DND-41 (cell line): ENCODE data around the gene SPACA7.

Source experiments
- ATAC-seq: fragments of 200-7000 bp; cut with Tn5 transposase; 3 replicates; pipeline ENCODE4 v1.9.1; 2021; ENCODE audit warnings: low read depth; ENCODE audit not compliant: insufficient read depth
- DNase-seq: peaks from one replicate; pipeline ENCODE4 v3.0.0-alpha.2; 2020
- H2AFZ ChIP-seq: 2 replicates; pipeline ENCODE4 v1.6.0; 2012; ENCODE audit warnings: low read depth, low read length
- H3K27ac ChIP-seq: 2 replicates; pipeline ENCODE4 v1.5.1; 2012; ENCODE audit warnings: low read length, inconsistent platforms
- H3K27me3 ChIP-seq: fragments of 200-600 bp; sonication (generic); 2 replicates; pipeline ENCODE4 v1.6.0; 2012; ENCODE audit warnings: low read length, mild to moderate bottlenecking, inconsistent platforms; ENCODE audit not compliant: insufficient read depth, poor library complexity
- H3K36me3 ChIP-seq: 2 replicates; pipeline ENCODE4 v1.5.1; 2012; ENCODE audit warnings: low read length, inconsistent platforms; ENCODE audit not compliant: insufficient read depth
- H3K4me1 ChIP-seq: 2 replicates; pipeline ENCODE4 v1.5.1; 2012; ENCODE audit warnings: mild to moderate bottlenecking, low read length; ENCODE audit not compliant: insufficient read depth
- H3K4me2 ChIP-seq: 2 replicates; pipeline ENCODE4 v1.6.0; 2012; ENCODE audit warnings: mild to moderate bottlenecking, moderate library complexity, low read length, inconsistent platforms; ENCODE audit not compliant: insufficient read depth
- H3K4me3 ChIP-seq, 2 experiments: fragments of 200-600 bp in 1 of 2; shearing (Covaris generic) in 1 of 2; 2 replicates each; pipeline ENCODE4 v1.5.1; 2012 to 2016; ENCODE audit warnings: inconsistent platforms in 2 of 2, low read length in 2 of 2, mild to moderate bottlenecking in 2 of 2, low read depth in 1 of 2, moderate library complexity in 1 of 2
- H3K79me2 ChIP-seq: 2 replicates; pipeline ENCODE4 v1.6.0; 2012; ENCODE audit warnings: low read length, inconsistent platforms; ENCODE audit not compliant: insufficient read depth
- H3K9ac ChIP-seq: 2 replicates; pipeline ENCODE4 v1.6.0; 2012; ENCODE audit warnings: low read depth, mild to moderate bottlenecking, inconsistent platforms, low read length, moderate library complexity
- H3K9me3 ChIP-seq: 2 replicates; pipeline ENCODE4 v1.5.1; 2012; ENCODE audit warnings: low read length, moderate library complexity, mild to moderate bottlenecking, inconsistent platforms; ENCODE audit not compliant: insufficient read depth, severe bottlenecking
- H4K20me1 ChIP-seq: 2 replicates; pipeline ENCODE4 v1.6.0; 2012; ENCODE audit warnings: low read length; ENCODE audit not compliant: insufficient read depth
- CTCF ChIP-seq: IDR thresholded peaks from 2 replicates; pipeline ENCODE4 v1.5.1; 2012; ENCODE audit warnings: borderline replicate concordance, low read length, moderate library complexity, mild to moderate bottlenecking; ENCODE audit not compliant: poor library complexity, severe bottlenecking; ENCODE audit errors: extremely low read depth
- EZH2 ChIP-seq: IDR thresholded peaks from 3 replicates; pipeline ENCODE4 v1.6.1; 2012; ENCODE audit warnings: borderline replicate concordance, low read depth, mild to moderate bottlenecking, moderate library complexity, low read length, inconsistent platforms; ENCODE audit not compliant: severe bottlenecking

The SPACA7 gene

DNA sequence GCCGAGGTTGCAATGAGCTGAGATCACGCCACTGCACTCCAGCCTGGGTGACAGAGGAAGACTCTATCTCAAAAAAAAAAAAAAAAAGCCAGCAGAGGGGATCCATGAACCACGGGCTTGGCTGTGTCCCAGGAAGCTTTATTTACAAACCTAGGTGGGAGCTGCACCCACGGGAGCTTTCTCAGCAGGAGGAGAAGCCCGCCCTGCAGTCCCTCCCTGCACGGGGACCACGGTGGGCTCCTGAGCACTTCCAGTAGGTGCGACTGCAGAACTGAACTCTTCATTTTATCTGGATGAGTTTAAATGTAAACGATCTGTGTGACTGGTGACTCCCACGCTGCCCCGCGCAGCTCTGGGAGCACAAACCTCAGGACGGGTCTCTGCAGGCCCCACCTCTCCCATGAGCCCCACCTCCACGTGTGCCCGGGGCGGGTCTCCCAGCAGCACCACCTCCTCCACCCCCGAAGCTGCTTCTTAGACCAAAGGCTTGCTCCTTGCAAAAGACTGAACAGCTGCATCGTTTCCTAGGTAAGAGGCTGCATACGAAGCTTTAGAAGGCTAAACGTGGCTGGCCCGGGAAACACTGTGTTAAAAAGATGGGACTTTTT is 66.4 kb downstream of the SPACA7 start:
- Histone ChIP-seq H3K9ac (no peak overlapping the region), H3K27me3 (peaks cover 4% of the 10 kb centered on the region), H3K4me2 (no peak overlapping the region), H3K4me1 (no peaks in the 10 kb centered on the region), H2AFZ (no peak overlapping the region), H3K79me2 (no peaks in the 10 kb centered on the region), H3K4me3 (no peak overlapping the region), H3K36me3 (no peaks in the 10 kb centered on the region), H4K20me1 (peaks cover 3% of the 10 kb centered on the region; the same call in 1 of the 2 replicates), H3K27ac (no peak overlapping the region), H3K9me3 (peaks cover 4% of the 10 kb centered on the region)
- DNase-seq (no peak), ATAC-seq (no peak)
- TF ChIP-seq CTCF (no peak), EZH2 (no peak)

DNA sequence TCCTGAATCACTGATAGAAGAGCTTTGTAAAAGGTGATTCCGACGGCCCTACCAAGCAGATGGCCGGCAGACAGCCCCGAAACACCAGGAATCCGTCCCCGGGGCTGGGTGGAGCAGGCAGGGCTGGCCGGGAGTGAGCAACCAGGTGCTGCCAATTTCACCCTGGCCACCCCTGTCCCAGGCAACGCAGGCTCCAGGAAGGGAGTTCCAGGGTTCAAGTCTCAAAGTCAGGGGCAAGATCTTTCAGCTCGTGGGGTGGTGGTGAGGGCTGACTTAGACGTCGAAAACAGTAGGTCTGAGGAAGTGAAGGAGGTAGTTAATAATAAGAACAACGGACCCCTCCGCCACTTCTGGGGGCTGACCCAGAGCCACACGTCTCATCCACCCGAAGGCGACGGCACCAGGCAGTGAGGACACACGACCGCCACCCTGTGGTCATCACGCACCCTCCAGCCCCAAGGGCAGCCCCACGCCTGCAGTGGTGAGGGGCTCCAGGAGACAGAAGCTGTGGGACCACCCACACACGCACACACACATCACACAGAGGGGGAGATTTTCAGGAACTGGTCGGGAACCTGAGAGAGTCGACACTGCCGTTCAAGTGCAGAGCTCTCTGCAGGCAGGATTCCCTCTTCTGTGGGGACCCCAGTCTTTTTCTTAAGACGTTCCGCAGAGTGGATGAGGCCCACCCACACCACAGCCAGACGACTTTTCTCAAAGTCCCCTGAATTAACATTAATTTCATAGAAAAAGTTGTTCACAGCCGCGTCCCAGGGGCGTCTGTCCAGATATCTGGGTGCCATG is 67.2 kb downstream of the SPACA7 start:
- ATAC-seq: no peak
- Histone ChIP-seq H3K36me3 (no peaks in the 10 kb centered on the region), H3K9ac (no peak overlapping the region)

DNA sequence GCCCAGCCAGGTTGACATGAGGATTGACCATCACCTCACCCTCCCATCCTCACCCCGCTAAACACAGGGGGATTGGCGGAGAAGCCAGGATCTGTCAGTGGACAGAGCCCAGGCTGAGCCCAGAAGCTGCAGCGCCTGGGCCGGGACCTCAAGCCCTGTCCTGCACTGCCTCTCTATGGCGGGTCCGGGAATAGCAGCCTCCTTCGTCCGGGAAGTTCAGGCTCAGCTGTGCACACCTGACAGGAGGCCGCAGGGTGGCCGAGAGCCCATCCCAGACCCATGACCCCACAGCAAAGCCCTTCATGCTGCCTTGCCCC is 67.8 kb downstream of the SPACA7 start:
- H3K9me3 ChIP-seq: no peaks in the 10 kb centered on the region
- H3K4me2 ChIP-seq: no peak overlapping the region
- no peaks in the 10 kb centered on the region for H3K79me2 ChIP-seq
- no peak overlapping the region for H2AFZ ChIP-seq
- H3K27me3 ChIP-seq: peaks cover 4% of the 10 kb centered on the region
- peaks cover 3% of the 10 kb centered on the region; the same call in 1 of the 2 replicates for H4K20me1 ChIP-seq
- no peaks in the 10 kb centered on the region for H3K4me1 ChIP-seq
- H3K9ac ChIP-seq: no peak overlapping the region
- TF ChIP-seq CTCF (peak; percentile 95), EZH2 (no peak)
- ATAC-seq (peak; percentile 82), DNase-seq (peak; percentile 66)
- no peaks in the 10 kb centered on the region for H3K36me3 ChIP-seq
- H3K27ac ChIP-seq: no peak overlapping the region
- no peak overlapping the region for H3K4me3 ChIP-seq

More for the DNA sequence above, 67.2 kb downstream of the SPACA7 start:
- Histone ChIP-seq H3K4me2 (no peak overlapping the region), H3K4me1 (no peaks in the 10 kb centered on the region), H3K27ac (no peak overlapping the region), H2AFZ (no peak overlapping the region), H3K27me3 (peaks cover 4% of the 10 kb centered on the region), H3K79me2 (no peaks in the 10 kb centered on the region), H4K20me1 (peaks cover 3% of the 10 kb centered on the region; the same call in 1 of the 2 replicates), H3K9me3 (peaks cover under 1% of the 10 kb centered on the region), H3K4me3 (no peak overlapping the region)
- TF ChIP-seq CTCF: no peak
- no peak for TF ChIP-seq EZH2
- no peak for DNase-seq
